H1 (cell line): ENCODE results near the gene SRCIN1. TPM values are rescaled to one million over a fixed set of nuclear protein-coding genes. Genes with fewer than 3 reads are reported as not detected.

Source experiments
- CTCF ChIA-PET: fragments of 300-600 bp; sonication (Branson Sonifier 250); formaldehyde crosslinking; loops from one replicate; lab custom pipeline; 2021; ENCODE audit not compliant: partially characterized antibody; lab: Charles Lee
- POLR2A ChIA-PET: fragments of 300-600 bp; sonication (Branson Sonifier 250); formaldehyde crosslinking; loops from one replicate; lab custom pipeline; 2021; ENCODE audit warnings: inconsistent platforms; ENCODE audit not compliant: partially characterized antibody; lab: Charles Lee
- DNase-seq, 2 experiments: peaks; one replicate each; pipeline versions ENCODE4 v3.0.0 to v3.0.0-alpha.2; 2010 to 2022; ENCODE audit warnings: low spot score in 2 of 2, low read depth in 1 of 2, mixed read lengths in 1 of 2
- FAIRE-seq: peaks from 2 replicates; lab custom pipeline; 2011; peaks lifted over from hg19 to GRCh38; lab: Jason Lieb, UNC
- H2AFZ ChIP-seq: 2 replicates; pipeline ENCODE4 v1.8.1; 2012; ENCODE audit warnings: low read length, inconsistent platforms
- H2AK5ac ChIP-seq: 2 replicates; pipeline ENCODE4 v1.6.1; 2013; ENCODE audit warnings: low read depth, low read length
- H2BK120ac ChIP-seq: replicated peaks from 2 replicates; pipeline ENCODE3; 2013; ENCODE audit warnings: low read depth, low read length, inconsistent platforms
- H2BK12ac ChIP-seq: 2 replicates; pipeline ENCODE4 v1.6.1; 2013; ENCODE audit warnings: low read depth, low read length
- H2BK15ac ChIP-seq: 2 replicates; pipeline ENCODE4 v1.6.1; 2013; ENCODE audit warnings: low read length
- H2BK20ac ChIP-seq: 2 replicates; pipeline ENCODE4 v1.6.1; 2013; ENCODE audit warnings: low read length
- H2BK5ac ChIP-seq: 2 replicates; pipeline ENCODE4 v1.6.1; 2013; ENCODE audit warnings: low read depth, low read length
- H3K14ac ChIP-seq: 2 replicates; pipeline ENCODE4 v1.6.1; 2013; ENCODE audit warnings: inconsistent platforms; ENCODE audit not compliant: insufficient read length
- H3K18ac ChIP-seq: 2 replicates; pipeline ENCODE4 v1.6.1; 2013; ENCODE audit warnings: low read length; ENCODE audit errors: extremely low read depth
- H3K23ac ChIP-seq: 2 replicates; pipeline ENCODE4 v1.6.1; 2013; ENCODE audit warnings: inconsistent platforms; ENCODE audit not compliant: insufficient read length
- H3K23me2 ChIP-seq: 2 replicates; pipeline ENCODE4 v1.6.1; 2013; ENCODE audit warnings: low read depth, low read length
- H3K27ac ChIP-seq: 2 replicates; pipeline ENCODE4 v1.6.1; 2011; ENCODE audit warnings: low read depth, low read length, inconsistent platforms
- H3K27me3 ChIP-seq, 4 experiments: replicated peaks in 1 of 4; 1 replicate in 1 of 4; 2 replicates in 3 of 4; pipeline versions ENCODE4 v1.6.1 to v1.8.1; 2011 to 2013; ENCODE audit warnings: low read length in 3 of 4, mild to moderate bottlenecking in 3 of 4, inconsistent platforms in 2 of 4, mixed read lengths in 2 of 4, moderate library complexity in 1 of 4; ENCODE audit not compliant: control insufficient read depth in 3 of 4, insufficient read depth in 3 of 4; ENCODE audit errors: extremely low read depth in 1 of 4
- H3K36me3 ChIP-seq, 4 experiments: 2 replicates each; pipeline versions ENCODE4 v1.6.1 to v1.8.1; 2011 to 2013; ENCODE audit warnings: mild to moderate bottlenecking in 4 of 4, low read length in 3 of 4, moderate library complexity in 2 of 4, control low read depth in 1 of 4, inconsistent platforms in 1 of 4; ENCODE audit not compliant: insufficient read depth in 4 of 4, control insufficient read depth in 2 of 4
- H3K4ac ChIP-seq: replicated peaks from 2 replicates; pipeline ENCODE3; 2013; ENCODE audit warnings: low read length, low read depth, mixed read lengths, inconsistent platforms; ENCODE audit not compliant: insufficient read length
- H3K4me1 ChIP-seq, 4 experiments: replicated peaks in 1 of 4; 1 replicate in 1 of 4; 2 replicates in 3 of 4; pipeline versions ENCODE4 v1.6.1 to v1.8.1; 2011 to 2013; ENCODE audit warnings: low read length in 3 of 4, inconsistent platforms in 2 of 4, mixed read lengths in 1 of 4; ENCODE audit not compliant: insufficient read depth in 4 of 4, control insufficient read depth in 3 of 4
- H3K4me2 ChIP-seq, 2 experiments: 2 replicates each; pipeline versions ENCODE4 v1.6.1 to v1.8.1; 2011 to 2013; ENCODE audit warnings: low read depth in 2 of 2, low read length in 2 of 2, control low read depth in 1 of 2, inconsistent platforms in 1 of 2, mild to moderate bottlenecking in 1 of 2; ENCODE audit not compliant: insufficient read depth in 1 of 2
- H3K4me3 ChIP-seq, 4 experiments: fragments of 200-600, 300-600 bp in 1 of 4; sonication (generic), shearing (Covaris generic), sonication (Bioruptor Twin) in 1 of 4; 2 replicates each; pipeline versions ENCODE4 v1.5.1 to v1.8.1; 2011 to 2016; ENCODE audit warnings: low read length in 4 of 4, low read depth in 3 of 4, control low read depth in 2 of 4, inconsistent platforms in 2 of 4, mild to moderate bottlenecking in 2 of 4, mixed read lengths in 1 of 4, moderate library complexity in 1 of 4; ENCODE audit not compliant: insufficient read depth in 2 of 4; ENCODE audit errors: extremely low read depth in 1 of 4
- H3K56ac ChIP-seq: replicated peaks from 2 replicates; pipeline ENCODE3; 2013; ENCODE audit warnings: low read depth, mild to moderate bottlenecking, mixed read lengths, low read length, inconsistent platforms; ENCODE audit not compliant: insufficient read length
- H3K79me1 ChIP-seq: 2 replicates; pipeline ENCODE4 v1.6.1; 2013; ENCODE audit warnings: low read depth, low read length, control low read depth
- H3K79me2 ChIP-seq, 2 experiments: 2 replicates each; pipeline versions ENCODE4 v1.6.1 to v1.8.1; 2012 to 2013; ENCODE audit warnings: low read length in 2 of 2, mild to moderate bottlenecking in 2 of 2, inconsistent platforms in 1 of 2; ENCODE audit not compliant: insufficient read depth in 2 of 2, control insufficient read depth in 1 of 2
- H3K9ac ChIP-seq, 4 experiments: replicated peaks in 1 of 4; 1 replicate in 1 of 4; 2 replicates in 3 of 4; pipeline versions ENCODE4 v1.6.1 to v1.8.1; 2011 to 2013; ENCODE audit warnings: low read depth in 3 of 4, low read length in 3 of 4, control low read depth in 2 of 4, mild to moderate bottlenecking in 2 of 4, moderate library complexity in 2 of 4, inconsistent platforms in 1 of 4; ENCODE audit errors: extremely low read depth in 1 of 4
- H3K9me3 ChIP-seq, 2 experiments: 2 replicates each; pipeline versions ENCODE4 v1.6.1 to v1.8.1; 2012 to 2013; ENCODE audit warnings: mild to moderate bottlenecking in 2 of 2, moderate library complexity in 2 of 2, control low read depth in 1 of 2, inconsistent platforms in 1 of 2, low read depth in 1 of 2, low read length in 1 of 2, mixed read lengths in 1 of 2; ENCODE audit not compliant: insufficient read depth in 2 of 2
- H4K20me1 ChIP-seq, 2 experiments: replicated peaks in 1 of 2; 2 replicates each; pipeline versions ENCODE3 to v1.8.1; 2011 to 2013; ENCODE audit warnings: inconsistent platforms in 2 of 2, low read length in 2 of 2, mild to moderate bottlenecking in 1 of 2; ENCODE audit not compliant: insufficient read depth in 2 of 2, control insufficient read depth in 1 of 2
- H4K5ac ChIP-seq: 2 replicates; pipeline ENCODE4 v1.6.1; 2013; ENCODE audit warnings: low read length, low read depth, mixed read lengths, inconsistent platforms; ENCODE audit not compliant: insufficient read length
- H4K8ac ChIP-seq: 2 replicates; pipeline ENCODE4 v1.8.0; 2013; ENCODE audit warnings: mild to moderate bottlenecking, moderate library complexity, low read length, inconsistent platforms; ENCODE audit not compliant: insufficient read depth; ENCODE audit errors: extremely low read depth
- H4K91ac ChIP-seq: replicated peaks from 2 replicates; pipeline ENCODE3; 2013; ENCODE audit warnings: low read length, mixed read lengths, inconsistent platforms; ENCODE audit not compliant: insufficient read length
- HDAC2 ChIP-seq, 2 experiments: fragments of 300-600 bp in 1 of 2; sonication (generic) in 1 of 2; IDR thresholded peaks; 2 replicates each; pipeline ENCODE4 v1.6.1; 2011 to 2012; ENCODE audit warnings: low read depth in 2 of 2, low read length in 2 of 2, mild to moderate bottlenecking in 2 of 2, moderate library complexity in 2 of 2, borderline replicate concordance in 1 of 2, inconsistent platforms in 1 of 2
- JUND ChIP-seq: IDR thresholded peaks from 2 replicates; pipeline ENCODE4 v1.6.1; 2011; ENCODE audit warnings: mild to moderate bottlenecking, improper control_type of control experiment, low read length
- POLR2A ChIP-seq, 2 experiments: IDR thresholded peaks; 1 replicate in 1 of 2; 2 replicates in 1 of 2; pipeline ENCODE4 v1.6.1; 2011; ENCODE audit warnings: low read depth in 2 of 2, low read length in 2 of 2, mild to moderate bottlenecking in 2 of 2; ENCODE audit errors: control extremely low read depth in 1 of 2
- SIX5 ChIP-seq: IDR thresholded peaks from 2 replicates; pipeline ENCODE4 v1.6.1; 2011; ENCODE audit warnings: mild to moderate bottlenecking, low read depth, low read length
- YY1 ChIP-seq: IDR thresholded peaks from 2 replicates; pipeline ENCODE4 v1.6.1; 2011; ENCODE audit warnings: low read depth, mild to moderate bottlenecking, low read length
- WGBS, 2 experiments: shearing (Covaris generic) in 1 of 2; methylation state at CpG; one replicate each; pipeline versions ENCODE4 v1.1.6 to v1.1.7; 2013 to 2015; ENCODE audit warnings: low lambda C conversion rate in 2 of 2, mixed read lengths in 2 of 2, inconsistent platforms in 1 of 2, low coverage in 1 of 2, missing lambda C conversion rate in 1 of 2; ENCODE audit not compliant: insufficient replicate concordance in 2 of 2, insufficient coverage in 1 of 2, insufficient read length in 1 of 2; ENCODE audit errors: extremely low coverage in 1 of 2, missing lambda C conversion rate in 1 of 2; 5-methylcytosine and 5-hydroxymethylcytosine counted together
- polyA plus RNA-seq, 7 experiments: library from polyadenylated mRNA; depleted of rRNA in 3 of 7; stranded (reverse) in 5 of 7; unstranded in 2 of 7; fragments of >200 nt in 5 of 7; fragments of 200-250 nt in 2 of 7; gene quantifications; 1 replicate in 5 of 7; 2 replicates in 1 of 7; 4 replicates in 1 of 7; pipeline versions ENCODE4 v1.2.1 to v1.2.3, GENCODE V29; 2011 to 2013; ENCODE audit warnings: missing spikeins in 2 of 7, mixed read lengths in 2 of 7
- total RNA-seq: library from RNA; stranded (reverse); fragmentation: NEBNext Ultra II Directional; extraction: Animal tissue kit (Norgen Biotek cat#: 25700); gene quantifications from 2 replicates; pipeline ENCODE4 v1.2.1, GENCODE V29; 2021

SRCIN1 gene
- total and polyA plus RNA-seq, 2 of the 8 experiments (the other 6 are each of a cell fraction or from before 2014, with no cell fraction given): 2.8 to 3.8 TPM

- Histone ChIP-seq H3K4me1 (peaks cover 0 to 5% (median 0%) of the 10 kb centered on the region in 4 experiments; a peak in 3 of 7 replicates), H4K5ac (no peak overlapping the region), H3K14ac (no peak overlapping the region), H3K9me3 (no peaks in the 10 kb centered on the region), H3K23ac (no peak overlapping the region), H2BK20ac (no peak overlapping the region), H3K18ac (no peak overlapping the region), H3K27me3 (no peaks in the 10 kb centered on the region; a peak in 1 of 7 replicates), H2BK5ac (no peak overlapping the region), H2BK15ac (no peak overlapping the region), H2BK12ac (no peak overlapping the region), H3K79me2 (no peaks in the 10 kb centered on the region), H3K4ac (no peak overlapping the region), H3K4me3 (no peak overlapping the region)
- CTCF ChIA-PET: interaction anchor here (1.0 to 38.1 kb wide), 8 partner anchors 10 to 184 kb away, joined by 3 to 914 read pairs (median 53); partner anchors contain the start of gene SRCIN1
- no peak for DNase-seq
- no peak for FAIRE-seq
- no peak for TF ChIP-seq POLR2A (IDR thresholded peaks at IDR 0.05; ENCODE audit: control extremely low read depth in 1 of 2, low read depth in 2 of 2, low read length in 2 of 2)
- TF ChIP-seq SIX5: no peak
- no peak for TF ChIP-seq HDAC2 (IDR thresholded peaks at IDR 0.05; ENCODE audit: borderline replicate concordance in 1 of 2, low read depth in 2 of 2, low read length in 2 of 2)
- no peak for TF ChIP-seq JUND
- TF ChIP-seq YY1: no peak
- TF ChIP-seq, all 59 proteins: peak for 0
- H3K23me2 ChIP-seq: no peaks in the 10 kb centered on the region
- WGBS, 2 experiments: 82% methylated on average over 9 of the region's 9 CpGs; no CpG with 5 or more reads in 1 of the 2 experiments
- H3K4me2 ChIP-seq: no peak overlapping the region
- no peak overlapping the region for H3K56ac ChIP-seq
- no peak overlapping the region for H2AFZ ChIP-seq
- POLR2A ChIA-PET: interaction anchor here (1.8 kb wide), 1 partner anchor 8 kb away, joined by 7 read pairs; no protein-coding TSS in a partner anchor
- H4K20me1 ChIP-seq: no peaks in the 10 kb centered on the region
- no peaks in the 10 kb centered on the region for H3K36me3 ChIP-seq
- no peak overlapping the region for H3K9ac ChIP-seq
- no peak overlapping the region for H4K8ac ChIP-seq
- H2AK5ac ChIP-seq: no peak overlapping the region
- no peak overlapping the region for H2BK120ac ChIP-seq
- no peak overlapping the region for H3K27ac ChIP-seq
- H3K79me1 ChIP-seq: no peaks in the 10 kb centered on the region
- H4K91ac ChIP-seq: no peak overlapping the region
Measured at GRCh38 chr17:38551121-38551520, 54.6 kb downstream of the SRCIN1 start.
